D721Med (cell line): Measurements from ENCODE around the gene SGMS1.
"Not testable (repeated sequence)": the region's sequence is repeated elsewhere in the genome, so short reads cannot be mapped to it uniquely, and the experiment has no call there.

ENCODE experiments used
- DNase-seq: peaks from one replicate; pipeline ENCODE4 v3.0.0; 2011; ENCODE audit warnings: low spot score; ENCODE audit not compliant: insufficient read length
- FAIRE-seq: peaks from 2 replicates; lab custom pipeline; 2011; peaks lifted over from hg19 to GRCh38; lab: Jason Lieb, UNC
- TF ChIP-seq, protein P1 (sequence below): IDR thresholded peaks from 2 replicates; pipeline ENCODE4 v1.5.1; 2012; ENCODE audit warnings: mild to moderate bottlenecking, control low read depth; ENCODE audit not compliant: insufficient read depth; ENCODE audit errors: missing control alignments

SGMS1 gene

DNA sequence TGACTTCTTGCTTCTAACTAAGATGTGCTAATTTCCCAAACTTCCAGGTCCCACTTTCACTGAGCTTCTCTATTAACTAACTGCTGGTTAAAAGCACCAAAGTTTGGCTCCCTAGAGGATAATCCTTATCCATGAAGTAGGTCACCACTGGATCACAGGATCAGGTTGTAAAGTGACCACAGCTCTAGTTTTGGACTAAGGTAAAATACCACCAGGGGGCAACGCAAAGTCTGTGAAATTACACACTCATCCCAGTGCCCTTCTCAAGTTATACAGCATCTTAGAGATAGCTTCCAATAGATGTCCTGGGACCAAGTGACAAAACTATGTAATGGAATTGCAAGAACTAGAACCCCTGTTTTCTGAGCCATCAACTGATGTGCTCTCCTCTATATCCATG is 256.0 kb downstream of the SGMS1 start:
- no peak for FAIRE-seq

DNA sequence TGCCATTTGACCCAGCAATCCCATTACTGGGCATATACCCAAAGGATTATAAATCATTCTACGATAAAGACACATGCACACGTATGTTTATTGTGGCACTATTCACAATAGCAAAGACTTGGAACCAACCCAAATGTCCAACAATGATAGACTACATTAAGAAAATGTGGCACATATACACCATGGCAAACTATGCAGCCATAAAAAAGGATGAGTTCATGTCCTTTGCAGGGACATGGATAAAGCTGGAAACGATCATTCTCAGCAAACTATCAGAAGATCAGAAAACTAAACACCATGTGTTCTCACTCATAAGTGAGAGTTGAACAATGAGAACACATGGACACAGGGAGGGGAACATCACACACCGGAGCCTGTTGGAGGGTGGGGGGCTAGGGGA is 257.3 kb downstream of the SGMS1 start:
- not testable (repeated sequence) for DNase-seq, FAIRE-seq

More for the DNA sequence above, 256.0 kb downstream of the SGMS1 start:
- TF ChIP-seq, protein P1, sequence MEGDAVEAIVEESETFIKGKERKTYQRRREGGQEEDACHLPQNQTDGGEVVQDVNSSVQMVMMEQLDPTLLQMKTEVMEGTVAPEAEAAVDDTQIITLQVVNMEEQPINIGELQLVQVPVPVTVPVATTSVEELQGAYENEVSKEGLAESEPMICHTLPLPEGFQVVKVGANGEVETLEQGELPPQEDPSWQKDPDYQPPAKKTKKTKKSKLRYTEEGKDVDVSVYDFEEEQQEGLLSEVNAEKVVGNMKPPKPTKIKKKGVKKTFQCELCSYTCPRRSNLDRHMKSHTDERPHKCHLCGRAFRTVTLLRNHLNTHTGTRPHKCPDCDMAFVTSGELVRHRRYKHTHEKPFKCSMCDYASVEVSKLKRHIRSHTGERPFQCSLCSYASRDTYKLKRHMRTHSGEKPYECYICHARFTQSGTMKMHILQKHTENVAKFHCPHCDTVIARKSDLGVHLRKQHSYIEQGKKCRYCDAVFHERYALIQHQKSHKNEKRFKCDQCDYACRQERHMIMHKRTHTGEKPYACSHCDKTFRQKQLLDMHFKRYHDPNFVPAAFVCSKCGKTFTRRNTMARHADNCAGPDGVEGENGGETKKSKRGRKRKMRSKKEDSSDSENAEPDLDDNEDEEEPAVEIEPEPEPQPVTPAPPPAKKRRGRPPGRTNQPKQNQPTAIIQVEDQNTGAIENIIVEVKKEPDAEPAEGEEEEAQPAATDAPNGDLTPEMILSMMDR, result peak; percentile 38
- no peak for DNase-seq

DNA sequence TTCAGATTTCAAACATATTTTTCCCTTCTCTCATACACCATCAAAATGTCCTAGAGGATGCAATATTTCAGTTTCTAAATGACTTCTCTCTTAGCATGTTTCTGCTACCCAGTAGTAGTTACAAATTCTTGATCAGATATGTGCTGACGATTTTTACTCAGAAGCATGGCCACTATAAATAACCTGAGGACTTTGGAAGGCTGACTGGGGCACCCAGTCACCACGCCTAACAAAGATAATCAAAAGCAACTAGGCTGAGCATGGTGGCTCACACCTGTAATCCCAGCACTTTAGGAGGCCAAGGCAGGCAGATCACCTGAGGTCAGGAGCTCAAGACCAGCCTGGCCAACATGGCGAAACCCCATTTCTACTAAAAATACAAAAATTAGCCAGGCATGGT is 259.0 kb downstream of the SGMS1 start:
- not testable (repeated sequence) for FAIRE-seq, DNase-seq

DNA sequence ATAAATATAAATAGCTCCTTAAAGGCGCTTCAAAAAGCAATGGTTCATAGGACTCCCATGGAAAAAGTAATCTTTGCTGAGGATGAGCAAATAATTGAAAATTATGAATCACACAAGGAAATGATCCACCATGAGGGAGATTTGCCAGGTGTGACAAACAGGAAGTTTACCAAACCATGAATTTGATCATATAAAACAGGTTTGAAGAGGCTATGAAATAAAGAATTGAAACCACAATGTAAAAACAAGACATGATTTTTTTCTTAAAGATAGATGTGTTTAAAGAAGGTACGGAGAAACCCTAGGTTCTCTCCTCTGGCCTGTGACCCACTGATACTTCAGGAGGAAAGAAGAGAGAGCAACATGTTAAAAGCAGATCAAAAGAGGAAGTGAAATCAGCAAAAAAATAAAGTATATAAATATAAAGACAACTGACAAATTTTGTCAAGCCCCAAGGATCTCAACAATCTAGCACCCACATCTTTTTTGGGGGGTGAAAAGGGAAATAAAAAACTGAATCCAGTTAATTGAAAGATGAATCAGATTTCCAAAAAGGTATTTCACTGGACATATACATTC is 261.1 kb downstream of the SGMS1 start:
- TF ChIP-seq, protein P1, result no peak
- no peak for FAIRE-seq
- DNase-seq, result no peak

DNA sequence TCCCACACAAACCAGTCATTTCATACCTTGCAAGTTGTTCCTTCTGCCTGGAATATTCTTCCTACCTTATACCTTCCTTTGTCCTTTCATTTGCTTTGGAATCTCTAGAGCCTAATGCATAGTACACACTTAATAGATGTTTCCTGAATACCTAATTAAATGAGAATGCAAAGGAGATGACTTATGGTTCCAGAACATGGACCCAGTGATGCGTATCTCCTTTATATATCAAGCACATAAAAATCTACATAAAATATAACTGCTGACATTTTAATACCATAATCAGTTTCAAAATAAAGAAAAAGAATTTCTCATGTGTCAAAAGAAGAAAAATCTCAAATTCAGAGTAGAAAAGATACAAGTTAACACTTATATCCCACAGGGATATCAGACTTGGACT is 261.8 kb downstream of the SGMS1 start:
- no peak for FAIRE-seq
- TF ChIP-seq, protein P1, result no peak
- DNase-seq, result no peak

DNA sequence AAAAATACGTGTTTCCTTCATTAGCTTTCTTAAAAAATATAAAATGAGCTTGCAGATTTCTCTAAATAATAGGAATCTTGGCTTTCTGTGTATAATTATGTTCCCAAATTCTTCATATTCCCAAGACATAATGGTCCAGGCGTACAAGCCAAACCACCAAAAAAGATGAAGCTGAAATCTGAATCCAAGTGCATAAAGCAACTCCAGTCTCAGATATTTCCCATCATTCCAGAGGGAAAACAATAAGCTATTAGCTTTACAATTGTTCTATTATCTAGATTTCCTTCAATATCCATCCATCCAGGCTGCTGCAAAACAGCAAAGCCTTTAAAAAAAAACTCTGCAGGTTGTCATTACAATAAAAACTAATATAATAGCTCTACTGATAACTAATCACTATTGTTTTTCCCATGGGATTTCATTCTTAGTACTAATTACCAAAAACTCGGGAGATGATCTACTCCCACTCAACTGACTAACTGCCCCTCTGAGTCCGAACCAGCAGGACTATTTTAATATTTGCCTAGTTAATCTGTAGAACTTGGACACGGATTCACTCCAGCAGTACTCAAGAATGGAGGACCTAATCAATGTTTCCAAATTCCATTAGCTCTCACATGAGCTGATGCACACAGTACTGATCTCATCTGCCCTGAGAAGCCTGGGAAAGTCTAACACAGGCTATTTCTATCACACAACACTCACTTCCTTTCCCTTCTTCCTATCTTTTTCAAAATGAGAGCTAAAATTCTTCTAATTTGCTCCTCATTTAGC is 263.5 kb downstream of the SGMS1 start:
- TF ChIP-seq, protein P1, result no peak
- DNase-seq (no peak), FAIRE-seq (no peak)

DNA sequence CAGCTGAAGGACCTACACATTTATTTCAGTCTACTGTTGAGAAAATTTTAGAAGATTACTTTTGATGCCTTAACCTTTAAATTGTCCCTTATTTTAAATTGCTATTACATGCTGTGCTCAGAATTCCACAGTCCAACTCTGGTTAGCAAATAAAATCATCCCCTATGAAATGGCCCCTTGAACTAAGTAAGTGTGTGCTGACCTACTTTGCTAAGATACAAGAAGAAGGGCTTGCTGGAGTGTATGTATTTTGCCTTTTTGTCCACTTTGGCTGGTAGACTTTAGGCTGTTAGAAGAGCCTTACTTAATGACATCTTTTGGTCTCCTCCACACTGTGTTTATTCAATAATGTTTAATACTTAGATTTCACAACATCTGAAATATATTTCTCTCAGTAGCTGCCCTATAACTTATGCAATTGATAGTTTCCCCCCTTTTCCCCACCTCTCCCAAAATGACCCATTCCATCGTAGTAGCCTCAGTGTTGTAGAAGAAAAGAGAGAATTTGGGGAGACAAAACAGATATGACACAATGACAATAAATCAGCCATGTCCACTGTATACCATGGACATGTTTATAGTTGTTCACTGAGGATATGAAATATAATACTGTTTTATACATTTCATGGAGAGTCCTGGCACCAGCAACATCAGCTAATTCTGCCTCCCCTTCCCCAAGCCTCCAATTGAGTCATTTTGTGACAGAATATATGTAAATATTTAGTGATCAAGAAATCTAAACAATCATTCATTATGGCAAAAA is 264.6 kb downstream of the SGMS1 start:
- TF ChIP-seq, protein P1, result no peak
- DNase-seq (no peak), FAIRE-seq (no peak)

DNA sequence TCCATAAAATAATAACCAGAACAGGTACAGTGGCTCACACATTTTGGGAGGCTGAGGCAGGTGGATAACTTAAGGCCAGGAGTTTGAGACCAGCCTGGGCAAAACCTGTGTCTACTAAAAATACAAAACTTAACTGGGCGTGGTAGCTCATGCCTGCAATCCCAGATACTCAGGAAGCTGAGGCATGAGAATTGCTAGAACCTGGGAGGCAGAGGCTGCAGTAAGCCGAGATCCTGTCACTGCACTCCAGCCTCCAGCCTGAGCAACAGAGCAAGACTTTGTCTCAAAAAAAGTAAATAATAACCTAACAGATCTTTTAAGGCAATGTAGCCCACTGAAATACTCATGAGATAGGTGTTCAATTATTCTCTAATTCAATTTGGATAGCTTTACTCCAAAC is 265.3 kb downstream of the SGMS1 start:
- DNase-seq, result no peak
- FAIRE-seq, result no peak
- TF ChIP-seq, protein P1, result no peak

DNA sequence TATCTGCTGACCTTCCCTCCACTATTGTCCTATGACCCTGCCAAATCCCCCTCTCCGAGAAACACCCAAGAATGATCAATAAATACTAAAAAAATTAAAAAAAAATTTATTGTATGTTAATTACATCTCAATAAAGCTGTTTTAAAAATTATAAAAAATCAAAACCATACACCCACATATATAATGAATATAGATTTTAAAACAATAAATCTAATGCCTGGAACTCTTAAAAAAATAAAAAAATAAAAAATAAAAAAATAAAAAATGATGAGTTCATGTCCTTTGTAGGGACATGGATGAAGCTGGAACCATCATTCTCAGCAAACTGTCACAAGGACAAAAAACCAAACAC is 267.3 kb downstream of the SGMS1 start:
- not testable (repeated sequence) for FAIRE-seq, DNase-seq

DNA sequence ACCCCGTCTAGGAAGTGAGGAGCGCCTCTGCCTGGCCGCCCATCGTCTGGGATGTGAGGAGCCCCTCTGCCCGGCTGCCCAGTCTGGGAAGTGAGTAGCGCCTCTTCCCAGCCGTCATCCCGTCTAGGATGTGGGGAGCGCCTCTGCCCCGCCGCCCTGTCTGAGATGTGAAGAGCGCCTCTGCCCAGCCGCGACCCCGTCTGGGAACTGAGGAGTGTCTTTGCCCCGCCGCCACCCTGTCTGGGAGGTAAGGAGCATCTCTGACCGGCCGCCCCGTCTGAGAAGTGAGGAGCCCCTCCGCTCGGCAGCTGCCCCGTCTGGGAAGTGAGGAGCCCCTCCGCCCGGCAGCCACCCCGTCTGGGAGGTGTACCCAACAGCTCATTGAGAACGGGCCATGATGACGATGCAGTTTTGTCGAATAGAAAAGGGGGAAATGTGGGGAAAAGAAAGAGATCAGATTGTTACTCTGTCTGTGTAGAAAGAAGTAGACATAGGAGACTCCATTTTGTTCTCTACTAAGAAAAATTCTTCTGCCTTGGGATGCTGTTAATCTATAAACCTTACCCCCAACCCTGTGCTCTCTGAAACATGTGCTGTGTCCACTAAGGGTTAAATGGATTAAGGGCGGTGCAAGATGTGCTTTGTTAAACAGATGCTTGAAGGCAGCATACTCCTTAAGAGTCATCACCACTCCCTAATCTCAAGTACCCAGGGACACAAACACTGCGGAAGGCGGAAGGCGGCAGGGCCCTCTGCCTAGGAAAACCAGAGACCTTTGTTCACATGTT is 267.9 kb downstream of the SGMS1 start:
- FAIRE-seq, DNase-seq: not testable (repeated sequence)
